ENCODE measurements around the gene SH3BP2.

The SH3BP2 gene

DNA sequence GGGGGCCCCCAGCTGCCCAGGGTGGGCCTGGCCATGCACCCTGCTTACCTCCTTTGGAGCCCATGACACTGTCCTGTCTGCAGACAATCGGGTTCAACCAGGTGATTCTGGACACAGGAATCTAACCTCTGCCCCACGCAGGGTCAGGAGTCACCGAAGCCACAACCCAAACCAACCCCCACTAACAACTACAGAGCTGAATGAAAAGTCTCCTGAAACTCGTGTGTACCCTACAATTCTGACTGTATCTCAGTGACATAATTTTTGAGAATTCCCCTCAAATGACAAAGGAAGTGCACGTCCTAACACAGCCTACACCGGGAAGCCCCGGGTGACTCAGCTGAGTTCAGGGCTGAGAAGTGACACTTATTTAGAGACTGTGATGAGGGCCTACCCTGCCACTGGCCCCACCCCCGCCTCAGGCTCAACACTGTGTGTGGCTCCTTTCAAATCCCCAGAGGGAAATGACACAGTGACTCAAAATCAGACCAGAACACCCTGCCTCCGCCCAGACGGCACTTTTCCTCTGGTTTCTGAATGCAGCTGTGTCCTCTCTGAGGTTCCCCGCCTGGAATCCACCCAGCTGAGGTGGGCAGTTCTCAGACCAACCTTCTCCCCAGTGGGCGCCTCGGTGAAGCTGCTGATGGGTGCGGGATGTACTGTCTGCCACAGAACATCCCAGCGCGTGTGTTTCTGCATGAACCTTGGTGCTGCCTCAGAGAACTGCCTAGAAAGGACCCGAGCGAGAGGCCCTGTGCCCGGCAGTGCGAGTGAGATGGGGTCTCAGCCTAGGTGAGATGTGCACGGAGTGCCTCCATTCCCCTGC, 46.7 kb upstream of the SH3BP2 start:
- ATAC-seq, result peak; percentile 38
- TF ChIP-seq ZFP3 (CRISPR knock-in tag; IDR thresholded peaks at IDR 0.05) (no peak), ZNF70 (CRISPR knock-in tag; IDR thresholded peaks at IDR 0.05) (no peak), ARNTL (CRISPR knock-in tag; IDR thresholded peaks at IDR 0.05; ENCODE audit: borderline replicate concordance, low read depth) (no peak), CREB5 (CRISPR knock-in tag; IDR thresholded peaks at IDR 0.05; ENCODE audit: low read depth) (no peak), ZNF565 (CRISPR knock-in tag; conservative IDR thresholded peaks at IDR 0.05; ENCODE audit: low read depth) (no peak), POU6F1 (CRISPR knock-in tag; IDR thresholded peaks at IDR 0.05; ENCODE audit: borderline replicate concordance, low read depth) (no peak), ISL1 (CRISPR knock-in tag; IDR thresholded peaks at IDR 0.05) (no peak), PPARA (CRISPR knock-in tag; IDR thresholded peaks at IDR 0.05; ENCODE audit: borderline replicate concordance) (no peak), GLIS3 (CRISPR knock-in tag; IDR thresholded peaks at IDR 0.05) (no peak), ZNF8 (CRISPR knock-in tag; IDR thresholded peaks at IDR 0.05) (no peak), ESRRG (CRISPR knock-in tag; IDR thresholded peaks at IDR 0.05) (no peak), ZC3H10 (CRISPR knock-in tag; IDR thresholded peaks at IDR 0.05) (no peak), RARB (CRISPR knock-in tag; IDR thresholded peaks at IDR 0.05) (no peak), BACH2 (CRISPR knock-in tag; IDR thresholded peaks at IDR 0.05; ENCODE audit: borderline replicate concordance) (no peak), OSR1 (CRISPR knock-in tag; IDR thresholded peaks at IDR 0.05) (no peak)

DNA sequence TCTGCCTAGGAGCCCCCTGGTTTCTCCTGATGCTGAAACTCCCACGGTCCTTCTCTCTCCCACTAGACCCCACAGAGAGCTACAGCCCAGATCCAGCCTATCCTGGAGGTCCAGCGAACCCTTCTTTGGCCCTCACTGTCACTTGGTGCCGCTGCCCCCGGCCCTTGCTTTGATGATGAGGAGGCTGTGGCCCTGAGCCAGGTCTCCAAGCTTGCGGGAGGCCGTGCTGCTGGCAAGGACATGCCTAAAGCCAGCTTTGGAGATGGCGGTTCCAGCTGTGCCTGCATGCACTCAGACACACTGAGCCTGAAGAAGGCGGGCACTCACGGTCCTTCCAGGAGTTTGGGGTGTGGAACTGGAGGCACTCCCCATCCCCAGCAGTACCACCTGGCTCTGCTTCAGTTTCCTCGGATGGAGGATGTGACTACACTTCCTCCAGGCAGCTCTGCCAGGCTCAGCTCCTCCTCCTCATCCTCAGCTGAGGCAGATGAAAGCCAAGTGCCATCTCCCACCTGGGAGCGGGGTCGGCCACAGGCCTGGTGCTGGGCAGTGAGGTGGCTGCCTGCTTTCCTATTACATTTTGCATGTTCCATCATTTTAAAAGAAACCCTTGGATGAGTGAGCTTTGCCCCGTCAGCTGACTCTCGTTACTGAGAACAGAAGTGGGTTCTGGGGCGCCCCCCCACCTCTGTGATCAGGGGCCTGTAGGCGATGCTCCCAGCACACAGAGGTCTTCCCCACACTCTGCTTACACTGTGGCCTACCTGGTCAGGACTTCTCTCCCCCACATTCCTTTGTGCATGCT, 45.8 kb upstream of the SH3BP2 start:
- ATAC-seq, result no peak
- TF ChIP-seq TOX (CRISPR knock-in tag; IDR thresholded peaks at IDR 0.05; ENCODE audit: borderline replicate concordance) (no peak), ZNF565 (CRISPR knock-in tag; conservative IDR thresholded peaks at IDR 0.05; ENCODE audit: low read depth) (no peak), ZNF70 (CRISPR knock-in tag; IDR thresholded peaks at IDR 0.05) (no peak), SNAI2 (CRISPR knock-in tag; IDR thresholded peaks at IDR 0.05) (no peak)

GRCh38 chr4:2750719-2751605, 41.9 kb upstream of the SH3BP2 start:
- TF ChIP-seq ESRRG (CRISPR knock-in tag; IDR thresholded peaks at IDR 0.05), result no peak
- TF ChIP-seq PPARA (CRISPR knock-in tag; IDR thresholded peaks at IDR 0.05; ENCODE audit: borderline replicate concordance), result no peak
- no peak for TF ChIP-seq ARNTL (CRISPR knock-in tag; IDR thresholded peaks at IDR 0.05; ENCODE audit: borderline replicate concordance, low read depth)
- TF ChIP-seq, protein P1, sequence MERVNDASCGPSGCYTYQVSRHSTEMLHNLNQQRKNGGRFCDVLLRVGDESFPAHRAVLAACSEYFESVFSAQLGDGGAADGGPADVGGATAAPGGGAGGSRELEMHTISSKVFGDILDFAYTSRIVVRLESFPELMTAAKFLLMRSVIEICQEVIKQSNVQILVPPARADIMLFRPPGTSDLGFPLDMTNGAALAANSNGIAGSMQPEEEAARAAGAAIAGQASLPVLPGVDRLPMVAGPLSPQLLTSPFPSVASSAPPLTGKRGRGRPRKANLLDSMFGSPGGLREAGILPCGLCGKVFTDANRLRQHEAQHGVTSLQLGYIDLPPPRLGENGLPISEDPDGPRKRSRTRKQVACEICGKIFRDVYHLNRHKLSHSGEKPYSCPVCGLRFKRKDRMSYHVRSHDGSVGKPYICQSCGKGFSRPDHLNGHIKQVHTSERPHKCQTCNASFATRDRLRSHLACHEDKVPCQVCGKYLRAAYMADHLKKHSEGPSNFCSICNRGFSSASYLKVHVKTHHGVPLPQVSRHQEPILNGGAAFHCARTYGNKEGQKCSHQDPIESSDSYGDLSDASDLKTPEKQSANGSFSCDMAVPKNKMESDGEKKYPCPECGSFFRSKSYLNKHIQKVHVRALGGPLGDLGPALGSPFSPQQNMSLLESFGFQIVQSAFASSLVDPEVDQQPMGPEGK (CRISPR knock-in tag; IDR thresholded peaks at IDR 0.05; ENCODE audit: borderline replicate concordance), result no peak
- ATAC-seq, result no peak

DNA sequence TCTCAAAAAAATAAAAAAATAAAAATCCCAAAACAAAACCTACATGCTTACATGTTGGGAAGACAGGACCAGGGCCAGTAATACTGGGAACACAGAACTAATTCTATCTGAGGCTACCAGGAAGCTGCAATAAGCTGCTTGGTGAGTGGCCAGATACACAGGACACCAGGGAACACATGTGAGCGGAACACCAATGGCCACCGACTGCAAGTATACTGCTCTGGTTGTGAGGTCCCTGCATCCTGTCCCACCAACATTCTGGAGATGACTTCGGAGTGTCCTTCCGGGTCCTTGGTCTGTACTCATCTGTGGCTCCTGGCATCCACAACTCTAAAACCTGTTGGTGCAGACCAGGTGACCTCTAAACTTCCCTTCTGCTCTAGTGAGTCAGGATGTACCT, 39.4 kb upstream of the SH3BP2 start:
- no peak for ATAC-seq
- no peak for TF ChIP-seq ZNF565 (CRISPR knock-in tag; conservative IDR thresholded peaks at IDR 0.05; ENCODE audit: low read depth)
- TF ChIP-seq RARB (CRISPR knock-in tag; IDR thresholded peaks at IDR 0.05), result no peak
- TF ChIP-seq CSDC2 (CRISPR knock-in tag; IDR thresholded peaks at IDR 0.05), result no peak
- no peak for TF ChIP-seq TCF4 (CRISPR knock-in tag; IDR thresholded peaks at IDR 0.05; ENCODE audit: borderline replicate concordance)
- no peak for TF ChIP-seq ZNF70 (CRISPR knock-in tag; IDR thresholded peaks at IDR 0.05)
- no peak for TF ChIP-seq ESRRG (CRISPR knock-in tag; IDR thresholded peaks at IDR 0.05)
- TF ChIP-seq, protein P1 (CRISPR knock-in tag; IDR thresholded peaks at IDR 0.05; ENCODE audit: borderline replicate concordance), result no peak
- no peak for TF ChIP-seq ZNF8 (CRISPR knock-in tag; IDR thresholded peaks at IDR 0.05)
- no peak for TF ChIP-seq CREB5 (CRISPR knock-in tag; IDR thresholded peaks at IDR 0.05; ENCODE audit: low read depth)
- TF ChIP-seq TOX (CRISPR knock-in tag; IDR thresholded peaks at IDR 0.05; ENCODE audit: borderline replicate concordance), result no peak
- TF ChIP-seq PPARA (CRISPR knock-in tag; IDR thresholded peaks at IDR 0.05; ENCODE audit: borderline replicate concordance), result no peak
- TF ChIP-seq SNAI2 (CRISPR knock-in tag; IDR thresholded peaks at IDR 0.05), result no peak
- no peak for TF ChIP-seq POU6F1 (CRISPR knock-in tag; IDR thresholded peaks at IDR 0.05; ENCODE audit: borderline replicate concordance, low read depth)
- no peak for TF ChIP-seq ZFP30 (CRISPR knock-in tag; IDR thresholded peaks at IDR 0.05)

Data from SK-N-SH treated with all-trans-retinoic acid at 6 μM for 48 hours (cell line).